Coronary artery (tissue), 2 donors: ENCODE data around the gene COQ9.

Experiments used
- DNase-seq: peaks from one replicate; pipeline ENCODE4 v3.0.0-alpha.2; 2017; ENCODE audit warnings: low spot score
- H3K27ac ChIP-seq, 2 donors: fragments of 200-600 bp; sonication (generic); one replicate each; pipeline ENCODE4 v1.5.1; 2016 to 2019
- H3K4me3 ChIP-seq: fragments of 200-600 bp; sonication (generic); 2 replicates; pipeline ENCODE4 v1.5.1; 2016; ENCODE audit warnings: mild to moderate bottlenecking, moderate library complexity
- CTCF ChIP-seq: fragments of 200-600 bp; sonication (generic); IDR thresholded peaks from one replicate; pipeline ENCODE4 v1.5.1; 2019; ENCODE audit warnings: antibody characterized with exemption

COQ9 gene

GRCh38 chr16:57480754-57481230 is 33.5 kb downstream of the COQ9 start:
- peak overlapping the region; percentile 74 for H3K4me3 ChIP-seq
- H3K27ac ChIP-seq, result peak overlapping the region; percentile 64 to 90
- no peak for DNase-seq

GRCh38 chr16:57481421-57481820 is 34.1 kb downstream of the COQ9 start:
- no peak for TF ChIP-seq CTCF
- DNase-seq, result no peak
- Histone ChIP-seq H3K27ac (peak overlapping the region in 1 of 2 donors; percentile 90), H3K4me3 (no peak overlapping the region)

More at GRCh38 chr16:57480754-57481230, 33.5 kb downstream of the COQ9 start:
- TF ChIP-seq CTCF, result no peak

- no peak for TF ChIP-seq CTCF
- DNase-seq, result no peak
- no peak overlapping the region for H3K4me3 ChIP-seq
- H3K27ac ChIP-seq, result no peak overlapping the region
Observed at GRCh38 chr16:57482845-57483545, 35.7 kb downstream of the COQ9 start.

GRCh38 chr16:57483725-57484514 is 36.6 kb downstream of the COQ9 start:
- TF ChIP-seq CTCF, result no peak
- Histone ChIP-seq H3K4me3 (peak overlapping the region; percentile 93), H3K27ac (peak overlapping the region; percentile 18 to 92)
- no peak for DNase-seq

- Histone ChIP-seq H3K4me3 (peak overlapping the region; percentile 93), H3K27ac (peak overlapping the region; percentile 3 to 92)
- DNase-seq, result no peak
- TF ChIP-seq CTCF, result no peak
Observed at GRCh38 chr16:57484515-57485005, 37.3 kb downstream of the COQ9 start.

GRCh38 chr16:57485091-57485915 is 38.0 kb downstream of the COQ9 start:
- peak overlapping the region; percentile 77 to 92 for H3K27ac ChIP-seq
- TF ChIP-seq CTCF, result no peak
- H3K4me3 ChIP-seq, result peak overlapping the region; percentile 93
- no peak for DNase-seq
